Spinal cord (tissue), 10 donors: ENCODE measurements around the gene RNF31. TPM values are rescaled to one million over a fixed set of nuclear protein-coding genes. Genes with fewer than 3 reads are reported as not detected.
"Not testable (repeated sequence)": the region's sequence is repeated elsewhere in the genome, so short reads cannot be mapped to it uniquely, and the experiment has no call there.

ENCODE experiments used
- DNase-seq, 6 donors: peaks; one replicate each; pipeline versions ENCODE4 v3.0.0 to v3.0.0-alpha.2; 2013 to 2015; ENCODE audit warnings: low spot score in 6 of 6, low read depth in 4 of 6
- H3K27ac ChIP-seq: one replicate; pipeline ENCODE4 v1.5.1; 2013; ENCODE audit warnings: low read depth, low read length, control low read depth
- H3K27me3 ChIP-seq: one replicate; pipeline ENCODE4 v1.6.1; 2013; ENCODE audit warnings: low read length; ENCODE audit not compliant: control insufficient read depth, insufficient read depth
- H3K36me3 ChIP-seq: one replicate; pipeline ENCODE4 v1.6.1; 2013; ENCODE audit warnings: low read length; ENCODE audit not compliant: control insufficient read depth, insufficient read depth
- H3K4me1 ChIP-seq: one replicate; pipeline ENCODE4 v1.6.1; 2013; ENCODE audit warnings: low read length; ENCODE audit not compliant: control insufficient read depth, insufficient read depth
- H3K4me3 ChIP-seq: one replicate; pipeline ENCODE4 v1.5.1; 2013; ENCODE audit warnings: low read depth, low read length, control low read depth
- H3K9me3 ChIP-seq: one replicate; pipeline ENCODE4 v1.6.1; 2013; ENCODE audit warnings: low read length; ENCODE audit not compliant: control insufficient read depth, insufficient read depth
- WGBS: methylation state at CpG from one replicate; pipeline ENCODE4 v1.1.5; 2013; ENCODE audit warnings: missing lambda C conversion rate; ENCODE audit not compliant: insufficient coverage; 5-methylcytosine and 5-hydroxymethylcytosine counted together
- polyA plus RNA-seq, 2 donors: library from polyadenylated mRNA; unstranded; fragments of 120-200 nt; gene quantifications; one replicate each; pipeline ENCODE4 v1.2.1, GENCODE V29; 2013; ENCODE audit not compliant: insufficient read length in 2 of 2
- total RNA-seq, 2 donors: library from RNA; depleted of rRNA in 1 of 2; stranded (reverse); fragments of 120-200 nt in 1 of 2; fragments of >200 nt in 1 of 2; gene quantifications; one replicate each; pipeline versions ENCODE4 v1.2.3 to v1.2.4, GENCODE V29; 2013 to 2014
- donor health status: healthy.

Gene RNF31
- total and polyA plus RNA-seq, 4 donors = 17.8 to 56.8 (median 48.7) TPM

DNA sequence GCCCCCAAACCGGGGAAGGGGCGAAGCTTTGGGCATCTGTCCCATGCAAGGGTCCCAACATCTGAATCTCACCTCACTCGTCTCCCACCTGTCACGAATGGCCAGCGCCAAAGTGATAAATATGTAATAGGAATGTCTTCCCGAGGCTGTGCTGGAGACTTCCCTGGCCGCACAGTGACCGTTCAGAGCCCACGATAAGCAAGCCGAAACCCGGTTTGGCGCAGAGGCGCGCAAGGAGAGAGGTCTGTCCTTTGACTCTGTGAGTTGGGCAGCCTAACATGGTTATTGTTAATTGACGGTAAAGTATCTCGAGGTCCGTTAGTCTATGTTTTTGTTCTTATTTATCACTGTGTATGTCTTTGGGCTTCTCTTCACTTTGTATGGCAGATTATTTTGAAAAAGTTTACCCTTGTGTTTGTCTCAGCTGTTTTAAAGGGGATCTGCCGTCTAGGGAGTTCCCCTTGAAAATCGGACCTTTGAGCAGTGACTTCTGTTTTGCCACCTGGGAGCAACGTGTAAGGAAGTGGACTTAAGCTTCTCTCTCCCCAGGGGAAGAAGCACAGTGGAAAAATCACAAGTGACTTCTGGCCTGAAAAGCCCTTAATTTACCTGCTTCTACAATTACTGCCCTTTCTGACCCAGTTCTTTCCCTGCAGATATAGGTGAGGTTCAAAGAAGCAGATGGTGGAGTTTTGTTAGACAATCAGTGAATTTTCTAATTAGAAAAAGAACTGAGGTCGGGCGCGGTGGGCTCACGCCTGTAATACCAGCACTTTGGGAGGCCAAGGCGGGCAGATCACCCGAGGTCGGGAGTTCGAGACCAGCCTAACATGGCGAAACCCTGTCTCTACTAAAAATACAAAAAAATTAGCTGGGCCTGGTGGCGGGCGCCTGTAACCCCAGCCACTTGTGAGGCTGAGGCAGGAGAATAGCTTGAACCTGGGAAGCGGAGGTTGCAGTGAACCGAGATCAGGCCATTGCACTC lies 49.1 kb downstream of the RNF31 start:
- Histone ChIP-seq H3K27ac (peak overlapping the region; percentile 96), H3K4me1 (peaks cover 13% of the 10 kb centered on the region), H3K9me3 (no peaks in the 10 kb centered on the region), H3K27me3 (no peaks in the 10 kb centered on the region), H3K36me3 (peaks cover 17% of the 10 kb centered on the region), H3K4me3 (peak overlapping the region; percentile 90)
- 20% methylated on average over 16 of the region's 33 CpGs for WGBS
- no peak for DNase-seq

DNA sequence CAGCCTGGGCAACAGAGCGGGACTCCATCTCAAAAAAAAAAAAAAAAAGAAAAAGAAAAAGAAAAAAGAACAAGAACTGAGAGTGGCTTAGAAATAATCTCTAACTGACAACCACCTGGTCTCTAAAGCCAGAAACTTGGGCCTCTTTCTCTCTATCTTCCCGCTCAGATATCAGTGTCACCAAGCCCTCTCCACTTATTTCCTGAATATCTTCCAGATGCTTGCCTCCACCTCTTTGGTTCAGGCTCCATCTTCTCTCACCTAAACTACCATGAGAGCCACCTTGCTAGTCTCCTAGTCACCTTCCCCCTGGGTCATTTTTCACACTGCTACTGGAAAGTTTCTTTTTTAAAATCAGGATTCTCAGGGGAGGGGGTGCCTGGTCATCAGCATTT lies 49.8 kb downstream of the RNF31 start:
- peaks cover 13% of the 10 kb centered on the region for H3K4me1 ChIP-seq

DNA sequence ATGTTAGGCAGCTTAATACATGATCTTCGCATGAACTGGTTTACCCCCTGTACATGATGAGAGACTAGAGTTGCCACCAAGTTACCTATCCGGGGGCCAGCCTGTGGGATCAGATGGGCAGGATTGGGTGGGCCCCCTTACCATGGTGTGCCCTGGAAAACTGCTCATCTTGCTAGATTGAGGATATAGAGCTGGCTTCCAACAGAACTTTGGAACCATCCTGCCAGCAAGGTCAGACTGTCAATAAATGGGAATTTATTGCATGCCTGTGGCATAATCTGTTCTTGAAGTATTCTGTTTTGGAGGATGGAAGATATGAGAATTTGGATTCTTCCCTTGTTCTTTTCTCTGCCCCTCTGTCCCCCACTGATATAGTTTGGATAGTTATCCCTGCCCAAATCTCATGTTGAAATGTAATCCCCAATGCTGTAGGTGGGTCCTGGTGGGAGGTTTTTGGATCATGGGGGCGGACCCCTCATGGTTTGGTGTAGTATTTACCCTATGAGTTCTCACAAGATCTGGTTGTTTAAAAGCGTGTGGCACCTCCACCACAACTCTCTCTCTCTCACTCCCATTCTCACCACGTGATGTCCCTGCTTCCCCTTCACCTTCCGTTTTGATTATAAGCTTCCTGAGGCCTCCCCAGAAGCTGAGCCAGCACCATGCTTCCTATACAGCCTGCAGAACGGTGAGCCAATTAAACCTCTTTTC lies 51.7 kb downstream of the RNF31 start:
- Histone ChIP-seq H3K9me3 (no peaks in the 10 kb centered on the region), H3K27ac (no peak overlapping the region), H3K4me1 (peaks cover 13% of the 10 kb centered on the region), H3K27me3 (no peaks in the 10 kb centered on the region), H3K4me3 (no peak overlapping the region), H3K36me3 (peaks cover 3% of the 10 kb centered on the region)
- DNase-seq = no peak
- 100% methylated on average over 2 of the region's 7 CpGs for WGBS

More for the DNA sequence above, 49.8 kb downstream of the RNF31 start:
- Histone ChIP-seq H3K27me3 (no peaks in the 10 kb centered on the region), H3K36me3 (peaks cover 16% of the 10 kb centered on the region), H3K27ac (no peak overlapping the region), H3K4me3 (no peak overlapping the region), H3K9me3 (no peaks in the 10 kb centered on the region)
- no peak for DNase-seq
- 67% methylated on average over 1 of the region's 2 CpGs for WGBS

DNA sequence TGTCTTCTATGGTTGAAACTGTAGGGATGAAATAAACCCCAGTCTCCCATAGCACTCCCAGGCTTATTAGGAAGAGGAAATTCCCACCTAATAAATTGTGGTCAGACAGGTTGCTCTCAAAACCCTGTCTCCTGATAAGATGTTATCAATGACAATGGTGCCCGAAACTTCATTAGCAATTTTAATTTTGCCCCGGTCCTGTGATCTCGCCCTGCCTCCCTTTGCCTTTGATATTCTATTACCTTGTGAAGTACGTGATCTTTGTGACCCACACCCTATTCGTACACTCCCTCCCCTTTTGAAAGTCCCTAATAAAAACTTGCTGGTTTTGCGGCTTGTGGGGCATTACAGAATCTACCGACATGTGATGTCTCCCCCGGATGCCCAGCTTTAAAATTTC lies 55.2 kb downstream of the RNF31 start:
- 84% methylated on average over 8 of the region's 8 CpGs for WGBS
- not testable (repeated sequence) for H3K4me3 ChIP-seq, H3K9me3 ChIP-seq, H3K27me3 ChIP-seq, DNase-seq, H3K27ac ChIP-seq, H3K4me1 ChIP-seq
- peaks cover 23% of the 10 kb centered on the region for H3K36me3 ChIP-seq

DNA sequence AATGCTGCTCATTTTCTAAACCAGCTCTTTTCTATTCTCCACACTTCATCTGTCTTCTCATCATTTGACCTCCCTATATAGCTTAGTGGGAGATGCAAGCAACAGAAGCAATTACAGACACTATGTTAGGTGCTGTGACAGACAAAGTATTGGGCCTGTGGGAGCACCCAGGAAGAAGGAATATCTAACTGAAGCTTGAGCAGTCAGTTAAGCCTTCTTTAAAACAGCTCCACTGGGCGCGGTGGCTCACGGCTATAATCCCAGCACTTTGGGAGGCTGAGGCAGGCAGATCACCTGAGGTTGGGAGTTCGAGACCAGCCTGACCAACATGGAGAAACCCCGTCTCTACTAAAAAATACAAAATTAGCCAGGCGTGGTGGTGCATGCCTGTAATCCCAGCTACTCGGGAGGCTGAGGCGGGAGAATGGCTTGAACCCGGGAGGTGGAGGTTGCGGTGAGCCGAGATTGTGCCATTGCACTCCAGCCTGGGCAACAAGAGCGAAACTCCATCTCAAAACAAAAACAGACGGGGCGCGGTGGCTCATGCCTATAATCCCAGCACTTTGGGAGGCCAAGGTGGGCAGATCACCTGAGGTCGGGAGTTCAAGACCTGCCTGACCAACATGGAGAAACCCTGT lies 56.1 kb downstream of the RNF31 start:
- not testable (repeated sequence) for H3K9me3 ChIP-seq, H3K27ac ChIP-seq, H3K4me1 ChIP-seq, H3K4me3 ChIP-seq, DNase-seq, H3K27me3 ChIP-seq
- peaks cover 32% of the 10 kb centered on the region for H3K36me3 ChIP-seq
- WGBS = 100% methylated on average over 3 of the region's 16 CpGs

DNA sequence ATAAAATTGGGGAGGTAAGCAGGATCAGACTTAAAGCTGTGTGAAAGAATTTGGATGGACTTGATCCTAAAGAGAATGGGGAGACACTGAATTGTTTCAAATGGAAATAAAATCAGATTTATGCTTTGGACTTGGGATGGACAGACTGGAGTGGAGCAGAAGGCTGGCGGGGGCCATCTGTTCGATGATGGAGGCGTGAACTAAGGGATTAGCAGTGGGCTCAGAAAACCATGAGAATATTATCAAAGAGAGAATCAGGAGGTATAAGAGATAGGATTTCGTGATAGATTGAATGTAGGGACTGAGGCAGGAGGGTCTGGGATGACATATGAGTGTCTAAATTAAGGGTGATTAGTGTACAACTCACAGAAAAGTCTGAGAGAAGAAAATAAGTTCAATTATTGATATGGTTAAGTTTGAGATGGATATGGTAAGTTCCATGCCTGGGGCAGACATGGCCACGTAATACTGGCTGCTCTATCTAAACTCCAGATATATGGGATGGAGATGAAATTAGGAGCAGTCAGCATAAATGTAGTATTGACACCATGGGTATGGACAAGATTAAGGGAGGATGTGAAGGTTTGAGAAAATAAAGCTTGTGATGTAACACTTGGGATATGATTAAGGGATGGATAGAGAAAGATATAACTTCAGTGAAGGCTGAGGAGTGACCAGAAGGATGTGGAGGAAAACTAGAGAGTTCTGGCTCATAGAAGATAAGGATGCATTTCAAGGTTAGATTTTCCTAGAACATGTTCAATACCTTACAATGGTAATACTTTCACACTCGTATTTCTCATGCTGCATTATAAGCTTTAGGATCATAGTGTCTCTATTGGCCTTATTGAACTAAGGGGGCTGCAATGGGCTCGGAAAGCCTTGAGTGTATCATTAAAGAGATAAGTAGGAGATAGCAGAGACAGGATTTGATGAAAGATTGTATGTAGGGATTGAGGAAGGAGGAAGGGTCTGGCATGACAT lies 57.2 kb downstream of the RNF31 start:
- no peak for DNase-seq
- WGBS = 89% methylated on average over 6 of the region's 7 CpGs
- peaks cover 40% of the 10 kb centered on the region for H3K36me3 ChIP-seq
- no peak overlapping the region for H3K4me3 ChIP-seq
- H3K9me3 ChIP-seq = no peaks in the 10 kb centered on the region
- no peak overlapping the region for H3K27ac ChIP-seq
- no peaks in the 10 kb centered on the region for H3K27me3 ChIP-seq
- H3K4me1 ChIP-seq = no peaks in the 10 kb centered on the region

DNA sequence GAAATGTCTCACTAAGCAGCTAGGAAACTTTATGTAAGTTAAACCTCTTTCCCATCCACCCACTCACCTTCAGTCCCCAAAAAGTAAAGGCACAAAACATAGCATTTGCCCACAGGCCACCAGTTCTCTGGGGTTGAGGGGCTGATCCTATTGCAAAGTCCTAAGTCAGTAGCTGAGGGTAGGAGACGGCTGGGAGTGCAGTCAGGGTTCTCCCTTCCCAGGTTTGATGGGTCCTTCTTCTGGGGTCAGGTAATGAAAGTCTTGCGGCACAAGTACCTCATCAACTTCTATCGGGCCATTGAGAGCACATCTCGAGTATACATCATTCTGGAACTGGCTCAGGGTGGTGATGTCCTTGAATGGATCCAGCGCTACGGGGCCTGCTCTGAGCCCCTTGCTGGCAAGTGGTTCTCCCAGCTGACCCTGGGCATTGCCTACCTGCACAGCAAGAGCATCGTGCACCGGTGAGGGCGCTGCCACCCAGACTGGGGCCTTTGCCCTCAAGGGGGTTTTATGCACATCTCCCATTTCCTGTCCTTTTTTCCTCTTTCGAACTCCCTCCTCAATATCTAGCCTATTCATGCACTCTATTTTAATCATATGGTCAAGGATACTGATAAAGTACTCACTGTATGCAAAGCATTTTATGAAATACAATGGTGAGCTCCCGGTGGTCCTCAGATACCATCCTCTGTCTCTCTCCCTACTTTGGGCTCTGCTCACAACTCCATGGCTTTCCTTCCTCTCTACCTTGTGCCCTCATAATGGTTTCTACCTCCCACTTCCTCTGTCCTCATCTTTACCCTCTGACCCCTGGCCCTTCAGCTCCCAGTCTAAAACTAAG lies 59.2 kb downstream of the RNF31 start:
- H3K27ac ChIP-seq = no peak overlapping the region
- no peak overlapping the region for H3K4me3 ChIP-seq
- H3K4me1 ChIP-seq = peaks cover 3% of the 10 kb centered on the region
- no peaks in the 10 kb centered on the region for H3K27me3 ChIP-seq
- WGBS = 98% methylated on average over 10 of the region's 11 CpGs
- peaks cover 56% of the 10 kb centered on the region for H3K36me3 ChIP-seq
- no peak for DNase-seq
- no peaks in the 10 kb centered on the region for H3K9me3 ChIP-seq

DNA sequence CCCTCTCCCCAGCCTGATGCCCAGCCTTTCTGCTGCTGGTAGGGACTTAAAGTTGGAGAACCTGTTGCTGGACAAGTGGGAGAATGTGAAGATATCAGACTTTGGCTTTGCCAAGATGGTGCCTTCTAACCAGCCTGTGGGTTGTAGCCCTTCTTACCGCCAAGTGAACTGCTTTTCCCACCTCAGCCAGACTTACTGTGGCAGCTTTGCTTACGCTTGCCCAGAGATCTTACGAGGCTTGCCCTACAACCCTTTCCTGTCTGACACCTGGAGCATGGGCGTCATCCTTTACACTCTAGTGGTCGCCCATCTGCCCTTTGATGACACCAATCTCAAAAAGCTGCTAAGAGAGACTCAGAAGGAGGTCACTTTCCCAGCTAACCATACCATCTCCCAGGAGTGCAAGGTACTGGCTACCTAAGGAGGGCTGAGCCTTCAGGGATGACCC lies 59.8 kb downstream of the RNF31 start:
- DNase-seq = no peak
- Histone ChIP-seq H3K4me1 (peaks cover 4% of the 10 kb centered on the region), H3K27ac (no peak overlapping the region), H3K4me3 (no peak overlapping the region), H3K36me3 (peaks cover 53% of the 10 kb centered on the region), H3K27me3 (no peaks in the 10 kb centered on the region), H3K9me3 (no peaks in the 10 kb centered on the region)
- WGBS = 96% methylated on average over 5 of the region's 5 CpGs
